NCI-H2081 (cell line): ENCODE results near the gene IQCF2.
"Not testable (repeated sequence)": the region's sequence is repeated elsewhere in the genome, so short reads cannot be mapped to it uniquely, and the experiment has no call there.

Experiments used
- DNase-seq, 2 experiments: peaks; one replicate each; lab custom pipeline; 2025; lab: John Stamatoyannopoulos, UW

The IQCF2 gene

DNA sequence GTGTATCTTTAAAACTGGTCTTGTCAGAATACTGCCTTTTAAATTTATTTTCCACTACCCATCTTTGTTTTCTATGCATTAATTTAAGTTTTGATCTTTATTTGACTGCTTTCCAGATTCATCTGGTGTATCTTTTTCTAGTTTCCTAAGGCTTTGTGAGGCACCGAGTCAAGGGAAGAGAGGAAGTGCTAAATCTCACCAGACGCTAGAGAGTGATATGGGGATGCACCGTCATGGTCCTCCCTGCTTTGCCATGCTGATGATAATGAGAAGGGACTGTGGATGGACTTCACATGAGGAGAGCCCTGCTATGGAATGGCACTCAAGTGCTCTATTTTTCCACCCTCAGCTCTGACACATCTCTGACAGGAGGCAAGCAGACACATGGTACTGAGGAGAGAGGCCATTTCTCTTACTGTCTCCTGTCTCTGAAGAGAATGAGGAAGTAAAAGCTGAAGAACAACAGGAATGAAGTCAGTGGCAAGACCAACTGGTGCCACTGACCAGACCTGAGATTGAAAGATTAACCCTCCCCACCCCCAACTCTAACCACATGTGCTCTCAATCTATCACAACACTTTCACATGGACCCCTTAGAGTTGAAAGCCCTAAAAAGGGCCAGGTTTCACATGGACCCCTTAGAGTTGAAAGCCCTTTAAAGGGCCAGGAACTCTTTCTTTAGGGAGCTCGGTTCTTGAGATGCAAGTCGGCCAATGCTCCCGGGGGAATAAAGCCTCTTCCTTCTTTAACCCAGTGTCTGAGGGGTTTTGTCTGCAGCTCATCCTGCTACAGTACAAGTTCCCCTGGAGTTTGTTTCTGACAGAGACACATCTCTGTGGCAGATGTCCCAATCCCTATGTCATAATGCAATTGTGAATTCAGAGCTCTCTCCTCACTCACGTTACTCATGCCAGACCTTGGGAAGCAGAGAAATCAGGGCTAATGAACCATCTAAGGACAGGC is at the start of gene IQCF2:
Gene IQCF2 (plus strand): TSS at position 913 of the 963 bp plus-strand sequence. CDS start 52 bp downstream, outside the sequence.
- DNase-seq = no peak

DNA sequence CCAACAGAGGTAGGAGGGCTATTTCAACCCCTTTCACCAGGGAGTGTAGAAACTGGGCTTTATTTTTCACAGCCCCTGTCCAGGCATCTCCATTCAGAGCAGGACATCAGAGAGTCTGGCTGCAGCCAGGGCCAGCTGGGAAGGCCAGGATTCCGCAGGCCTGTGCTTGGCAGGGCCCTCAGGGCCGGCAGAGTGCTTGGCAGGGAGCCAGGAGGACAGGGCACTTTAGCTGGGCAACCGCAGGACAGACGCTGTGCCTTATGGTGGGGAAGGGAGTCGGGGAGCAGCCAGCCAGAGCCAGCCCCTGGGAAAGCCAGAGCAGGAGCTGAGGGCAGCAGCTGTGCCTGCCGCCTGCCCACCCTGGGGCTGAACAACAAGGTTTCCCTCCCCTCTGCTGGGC is 47.9 kb upstream of the IQCF2 start:
- no peak for DNase-seq

DNA sequence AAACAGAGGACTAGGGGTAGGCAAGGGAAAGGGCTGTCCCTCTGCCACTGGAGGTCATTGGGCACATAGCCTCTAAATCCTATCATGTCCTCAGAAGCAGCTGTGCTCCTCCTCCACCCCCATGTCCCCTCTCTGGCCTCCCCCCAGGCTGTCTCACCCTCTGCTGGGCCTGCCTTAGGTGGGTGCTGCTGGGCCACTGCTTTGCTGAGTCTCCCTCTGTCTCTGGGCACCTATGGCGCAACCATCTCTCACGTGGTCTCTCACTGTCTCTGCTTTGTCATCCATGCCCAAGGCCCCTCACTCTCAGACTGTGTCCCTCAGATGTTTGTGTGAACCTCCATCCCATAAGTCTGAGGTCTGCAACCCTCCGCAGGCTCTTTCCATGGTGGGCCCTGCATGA is 47.4 kb upstream of the IQCF2 start:
- DNase-seq = no peak

DNA sequence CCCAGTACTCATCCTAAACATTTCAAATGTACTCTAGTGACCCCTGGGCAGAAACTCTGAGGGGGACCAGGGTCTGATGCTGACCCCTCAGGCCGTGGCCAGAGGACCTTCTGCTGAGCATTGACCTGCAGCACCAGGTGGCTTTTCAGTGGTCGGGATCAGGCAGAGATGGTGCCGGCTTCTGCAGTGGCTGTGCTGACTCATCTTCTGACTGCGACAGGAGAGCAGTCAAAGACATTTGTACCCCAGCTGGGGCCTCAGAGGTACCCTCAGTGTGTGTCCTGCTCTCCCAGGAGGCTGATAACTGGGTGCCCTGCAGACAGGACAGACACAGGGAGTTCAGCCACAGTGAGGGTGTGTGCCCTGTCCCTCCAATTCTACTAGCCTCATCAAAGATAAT is 45.8 kb upstream of the IQCF2 start:
- no peak for DNase-seq

DNA sequence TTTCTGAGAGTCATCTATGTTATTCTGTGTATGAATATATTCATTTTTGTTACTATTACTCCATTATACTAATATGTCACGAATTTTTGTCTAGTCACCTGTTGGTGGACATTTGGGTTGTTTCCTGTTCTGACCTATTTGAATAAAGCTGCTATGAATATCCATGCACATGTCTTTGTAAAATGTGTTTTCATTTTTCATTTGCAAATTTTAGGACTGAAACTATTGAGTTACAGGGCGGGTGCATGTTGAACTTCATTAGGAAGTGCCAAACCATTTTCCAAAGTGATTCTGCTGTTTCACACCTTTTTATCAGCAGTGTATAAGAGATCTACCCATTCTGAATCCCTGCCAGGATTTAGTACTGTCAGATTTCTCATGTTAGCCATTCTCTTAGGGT is 44.7 kb upstream of the IQCF2 start:
- no peak for DNase-seq

DNA sequence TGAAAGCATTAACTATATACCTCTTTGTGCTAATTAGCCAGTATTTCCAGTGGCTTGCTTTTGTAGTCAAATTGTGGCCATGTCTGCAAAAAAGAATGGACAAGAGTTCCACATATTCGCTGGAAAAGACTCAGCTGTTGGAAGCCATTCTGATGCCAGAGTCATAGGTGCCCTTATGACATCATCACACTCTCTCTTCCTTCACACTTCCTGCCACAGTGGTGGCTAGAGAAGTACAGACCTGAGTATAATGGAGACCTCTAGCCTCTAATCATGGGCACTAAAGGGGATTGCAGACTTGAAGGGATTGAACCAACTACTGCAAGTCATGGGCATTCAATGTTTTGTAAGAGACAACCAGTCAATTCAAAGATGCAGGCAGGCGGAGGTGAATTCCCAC is 44.0 kb upstream of the IQCF2 start:
- DNase-seq = no peak

DNA sequence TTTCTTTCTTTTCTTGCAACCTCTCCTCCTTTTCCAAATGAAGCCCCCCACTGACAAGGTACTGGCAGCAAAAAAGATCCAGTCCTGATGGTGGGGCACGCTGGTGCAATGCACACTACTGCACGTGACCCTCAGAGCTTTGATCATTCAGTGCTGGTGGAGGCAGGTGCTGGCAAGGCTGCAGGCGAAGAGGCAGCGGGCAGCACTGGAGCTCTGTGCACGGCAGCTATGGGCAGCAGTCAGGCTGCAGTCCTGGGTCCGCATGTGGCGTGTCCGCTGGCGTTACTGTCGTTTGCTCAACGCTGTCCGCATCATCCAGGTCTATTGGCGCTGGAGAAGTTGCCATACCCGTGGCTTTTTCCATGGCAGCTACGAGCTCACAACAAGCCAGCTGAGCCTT is 42.3 kb upstream of the IQCF2 start:
- DNase-seq = no peak

DNA sequence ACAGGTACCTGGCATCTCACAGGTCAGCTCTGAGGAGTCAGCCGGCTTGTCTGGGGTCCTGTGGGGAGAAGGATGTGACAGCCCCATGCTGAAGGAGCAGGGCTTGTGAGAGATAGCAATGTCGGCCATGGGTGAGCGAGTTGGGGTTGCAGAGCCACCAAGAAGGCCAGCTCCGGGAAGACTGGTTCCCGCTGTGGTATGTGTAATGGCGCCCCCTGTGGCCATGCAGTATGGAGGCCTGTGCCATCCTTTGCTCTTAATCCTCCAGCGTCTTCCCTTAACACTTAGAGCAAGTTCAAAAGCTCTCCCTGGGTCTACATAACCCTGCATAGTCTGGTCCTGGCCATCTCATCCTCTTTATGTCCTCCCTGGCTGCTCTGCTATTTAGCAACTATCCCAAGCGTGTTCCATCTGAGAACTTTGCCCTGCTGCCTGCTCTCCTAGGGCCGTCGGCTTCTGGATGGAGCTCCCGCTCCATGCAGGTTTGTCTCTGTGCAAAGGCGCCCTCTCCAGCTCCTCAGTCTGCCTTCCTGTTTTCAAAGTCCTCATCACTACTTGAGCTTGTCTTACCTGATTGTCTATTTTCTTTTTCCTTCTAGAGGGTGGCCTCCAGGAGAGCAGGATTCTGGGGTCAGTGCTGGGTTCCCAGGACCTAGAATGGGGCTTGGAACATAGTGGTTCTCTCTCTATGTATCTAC is 41.6 kb upstream of the IQCF2 start:
- no peak for DNase-seq

DNA sequence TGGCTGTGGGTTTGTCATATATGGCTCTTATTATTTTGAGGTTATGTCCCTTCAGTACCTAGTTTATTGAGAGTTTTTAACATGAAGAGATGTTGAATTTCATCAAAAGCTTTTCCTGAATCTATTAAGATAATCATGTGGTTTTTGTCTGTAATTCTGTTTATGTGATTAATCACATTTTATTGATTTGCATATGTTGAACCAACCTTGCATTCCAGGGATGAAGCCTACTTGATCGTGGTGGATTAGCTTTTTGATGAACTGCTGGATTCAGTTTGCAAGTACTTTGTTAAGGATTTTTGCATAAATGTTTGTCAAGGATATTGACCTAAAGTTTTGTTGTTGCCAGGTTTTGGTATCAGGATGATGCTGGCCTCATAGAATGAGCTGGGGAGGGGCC is 33.1 kb upstream of the IQCF2 start:
- DNase-seq = no peak

DNA sequence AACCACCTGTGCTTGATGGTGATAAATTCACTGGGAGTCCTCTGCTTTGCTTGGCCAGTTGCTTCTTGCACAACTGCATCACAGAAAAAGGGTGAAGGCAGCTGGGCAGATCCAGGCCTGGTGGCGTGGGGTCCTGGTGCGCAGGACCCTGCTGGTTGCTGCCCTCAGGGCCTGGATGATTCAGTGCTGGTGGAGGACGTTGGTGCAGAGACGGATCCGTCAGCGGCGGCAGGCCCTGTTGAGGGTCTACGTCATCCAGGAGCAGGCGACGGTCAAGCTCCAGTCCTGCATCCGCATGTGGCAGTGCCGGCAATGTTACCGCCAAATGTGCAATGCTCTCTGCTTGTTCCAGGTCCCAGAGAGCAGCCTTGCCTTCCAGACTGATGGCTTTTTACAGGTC is 31.1 kb upstream of the IQCF2 start:
- no peak for DNase-seq

DNA sequence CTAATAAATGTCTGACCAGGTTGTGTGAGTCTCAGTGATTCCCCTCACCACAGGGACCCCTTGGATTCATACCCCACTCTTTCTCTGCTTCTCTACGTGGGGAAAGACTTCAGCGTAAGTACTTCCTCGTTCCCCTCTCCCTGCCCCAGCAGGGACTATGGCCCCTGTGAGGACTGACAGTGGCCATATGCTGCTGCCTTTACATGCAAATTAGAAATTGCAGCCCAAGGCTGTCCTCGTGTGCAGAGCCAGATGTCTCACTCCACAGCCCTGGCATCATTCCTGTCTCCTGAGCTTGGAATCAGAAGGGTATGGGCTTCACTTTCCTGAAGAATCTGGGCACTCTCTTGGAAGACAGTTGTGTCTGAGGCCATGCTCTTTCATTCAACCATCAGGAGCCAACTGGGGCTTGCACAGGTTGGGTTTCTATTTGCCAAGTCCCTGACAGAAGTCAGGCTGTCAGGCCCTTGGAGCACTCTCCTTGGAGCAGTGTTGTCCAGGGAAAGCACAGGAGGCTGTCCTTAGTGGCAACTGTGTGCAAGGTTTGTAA is 30.5 kb upstream of the IQCF2 start:
- no peak for DNase-seq

DNA sequence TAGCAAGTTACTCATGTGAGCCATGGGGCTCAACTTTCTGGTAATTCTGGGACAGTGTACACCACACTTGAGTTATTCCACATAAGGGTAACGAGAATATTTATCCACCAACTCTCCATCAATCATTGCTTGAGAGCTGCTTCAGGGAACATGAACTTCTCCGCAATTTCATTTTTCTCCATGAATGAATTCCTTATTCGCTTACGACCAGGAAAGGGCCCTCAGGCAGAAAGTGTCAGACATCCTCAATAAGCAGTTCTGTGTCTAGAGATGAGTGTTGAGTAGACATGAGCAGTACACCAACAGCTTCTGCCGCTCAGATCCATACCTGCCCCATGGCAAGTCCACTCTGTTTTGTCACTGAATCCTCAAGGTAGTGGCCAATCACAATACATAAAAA is 24.8 kb upstream of the IQCF2 start:
- DNase-seq = no peak

DNA sequence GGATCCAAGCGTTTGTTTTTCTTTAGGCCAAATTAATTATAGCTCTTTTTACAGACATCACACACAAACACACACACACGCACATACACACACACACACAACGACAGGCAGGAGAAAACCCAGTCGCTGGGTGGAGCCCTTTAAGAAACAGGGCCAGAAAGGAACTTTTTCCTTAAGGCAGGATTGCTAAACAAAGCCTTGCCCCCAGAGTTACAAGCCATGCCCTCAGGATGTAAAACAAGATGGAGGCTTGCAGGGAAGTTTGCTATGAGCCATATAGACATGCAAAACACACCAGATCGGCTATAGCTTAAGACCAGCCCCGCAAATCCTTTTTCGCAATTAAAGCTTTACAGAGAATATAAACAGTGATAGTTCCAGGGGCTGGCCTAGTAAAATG is 16.3 kb upstream of the IQCF2 start:
- no peak for DNase-seq

DNA sequence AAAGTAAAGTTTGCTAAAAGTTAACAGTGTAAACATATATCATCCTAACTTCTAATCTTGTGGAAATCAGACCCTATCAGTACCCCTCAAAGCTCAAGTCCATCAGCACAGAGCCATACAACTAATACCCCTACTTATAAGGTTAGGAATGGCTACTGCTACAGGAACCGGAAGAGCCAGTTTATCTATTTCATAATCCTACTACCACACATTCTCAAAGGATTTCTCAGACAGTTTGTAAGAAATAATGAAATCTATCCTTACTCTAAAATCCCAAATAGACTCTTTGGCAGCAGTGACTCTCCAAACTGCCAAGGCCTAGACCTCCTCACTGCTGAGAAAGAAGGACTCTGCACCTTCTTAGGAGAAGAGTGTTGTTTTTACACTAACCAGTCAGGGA is 6.0 kb upstream of the IQCF2 start:
- DNase-seq = not testable (repeated sequence)

DNA sequence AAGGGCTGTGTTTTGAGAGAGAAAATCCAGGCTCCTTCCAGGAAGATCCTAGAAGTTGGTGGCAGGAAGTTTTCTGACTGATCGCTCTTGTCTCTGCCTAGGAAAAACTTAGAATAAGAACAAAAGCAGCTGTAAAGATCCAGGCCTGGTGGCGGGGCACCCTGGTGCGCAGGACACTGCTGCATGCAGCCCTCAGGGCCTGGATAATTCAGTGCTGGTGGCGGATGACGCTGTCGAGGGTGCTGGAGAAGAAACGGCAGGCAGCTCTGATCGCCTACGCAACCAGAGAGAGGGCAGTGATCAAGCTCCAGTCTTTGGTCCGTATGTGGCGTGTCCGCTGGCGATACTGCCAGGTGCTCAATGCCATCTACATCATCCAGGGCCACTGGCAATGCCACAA is 1.5 kb downstream of the IQCF2 start:
- DNase-seq = no peak

DNA sequence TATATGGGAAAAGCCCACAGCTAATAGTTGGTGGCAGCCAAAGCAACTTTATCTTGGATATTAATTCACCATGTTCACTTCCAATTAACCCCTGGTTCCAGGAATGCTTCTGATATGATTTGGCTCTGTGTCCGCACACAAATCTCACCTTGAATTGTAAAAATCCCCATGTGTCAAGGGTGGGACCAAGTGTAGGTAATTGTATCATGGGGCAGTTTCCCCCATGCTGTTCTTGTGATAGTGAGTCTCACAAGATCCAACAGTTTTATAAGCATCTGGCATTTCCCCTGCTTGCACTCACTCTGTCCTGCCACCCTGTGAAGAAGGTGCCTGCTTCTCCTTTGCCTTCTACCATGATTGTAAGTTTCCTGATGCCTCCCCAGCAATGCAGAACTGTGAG is 7.5 kb downstream of the IQCF2 start:
- DNase-seq = not testable (repeated sequence)

DNA sequence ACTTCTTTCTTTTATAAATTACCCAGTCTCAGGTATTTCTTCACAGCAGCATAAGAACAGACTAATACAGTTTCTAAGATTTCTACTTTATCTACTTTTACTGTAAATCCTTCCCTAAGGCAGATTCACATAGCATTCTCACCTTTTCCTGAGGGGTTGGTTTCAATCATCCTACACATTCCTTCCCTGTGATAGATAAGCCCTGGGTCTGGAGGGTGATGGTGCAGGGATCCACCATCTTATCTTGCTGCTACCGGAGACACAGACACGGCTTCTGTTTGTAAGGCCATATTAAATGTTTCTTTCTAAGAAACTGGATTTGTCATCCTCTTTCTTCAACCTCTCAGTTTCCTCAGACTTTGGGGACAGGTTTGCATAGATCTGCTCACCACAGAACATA is 7.9 kb downstream of the IQCF2 start:
- DNase-seq = no peak

DNA sequence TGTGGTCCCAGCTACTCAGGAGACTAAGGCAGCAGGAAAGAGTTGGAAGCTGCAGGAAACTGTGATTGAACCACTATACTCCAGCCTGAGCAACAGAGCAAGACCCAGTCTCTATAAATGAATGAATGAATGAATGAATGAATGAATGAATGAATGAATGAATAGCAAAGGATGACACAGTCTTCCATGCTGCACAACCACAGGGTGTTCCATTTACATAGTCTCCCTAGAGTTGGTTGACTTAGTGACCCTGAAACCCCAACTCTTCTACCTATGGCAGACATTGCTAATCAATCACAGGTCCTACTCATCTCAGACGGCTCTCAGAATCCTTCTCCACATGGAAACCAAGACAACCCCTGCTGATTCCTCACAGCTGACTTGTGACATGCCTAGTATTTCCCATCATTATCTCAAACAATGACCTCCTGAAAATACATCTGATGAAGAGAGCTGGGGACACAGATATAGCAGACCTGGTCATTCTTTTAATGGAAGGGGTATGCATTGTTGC is 11.9 kb downstream of the IQCF2 start:
- no peak for DNase-seq

DNA sequence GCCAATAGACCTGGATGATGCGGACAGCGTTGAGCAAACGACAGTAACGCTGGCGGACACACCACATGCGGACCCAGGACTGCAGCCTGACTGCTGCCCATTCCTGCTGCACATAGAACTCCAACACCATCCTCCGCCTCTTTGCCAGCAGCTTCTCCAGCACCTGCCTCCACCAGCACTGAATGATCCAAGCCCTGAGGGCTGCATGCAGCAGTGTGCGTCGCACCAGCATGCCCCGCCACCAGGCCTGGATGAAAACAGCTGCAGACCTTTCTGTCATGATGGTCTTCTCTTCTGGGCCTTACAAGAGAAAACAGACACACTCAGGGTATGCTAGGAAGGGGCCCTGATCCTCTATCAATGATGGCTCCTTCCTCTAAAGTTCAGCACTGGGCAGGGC is 12.5 kb downstream of the IQCF2 start:
- no peak for DNase-seq

DNA sequence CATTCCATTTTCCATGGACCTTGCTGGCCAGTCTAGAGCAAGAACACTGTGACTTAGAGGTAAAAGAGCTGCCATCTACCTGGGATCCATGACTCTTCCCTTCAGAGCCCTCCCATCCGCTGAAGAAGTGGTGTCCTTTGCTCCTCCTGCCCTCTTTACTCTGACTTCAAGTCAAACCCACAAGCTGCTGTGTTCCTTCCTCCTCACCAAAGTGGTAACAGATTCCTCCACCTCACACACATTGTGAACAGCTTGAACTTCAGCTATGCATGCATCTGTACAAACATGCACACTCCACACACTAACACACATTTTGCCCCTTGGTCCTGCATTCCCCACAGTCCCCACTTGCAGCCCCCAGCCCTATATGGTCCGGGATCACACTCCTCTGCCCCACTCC is 13.0 kb downstream of the IQCF2 start:
- no peak for DNase-seq

DNA sequence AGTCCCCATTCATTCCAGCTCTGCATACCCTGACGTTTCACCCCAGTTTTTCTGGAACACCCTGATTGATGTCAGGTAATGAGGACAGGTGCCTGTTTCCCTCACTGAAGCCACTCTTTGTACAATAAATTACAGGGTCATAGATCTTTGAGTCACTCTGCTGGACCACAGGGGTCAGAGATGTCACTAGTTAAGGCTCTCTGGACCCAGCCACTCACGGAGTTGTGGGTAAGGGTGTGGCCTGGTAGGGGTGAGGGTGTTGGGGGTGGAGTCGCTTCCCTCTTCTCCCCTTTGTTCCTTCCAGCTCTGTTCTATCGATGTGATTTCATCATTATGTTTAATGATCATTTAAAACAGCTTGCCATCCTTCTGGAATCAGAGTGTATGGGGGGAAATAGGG is 13.5 kb downstream of the IQCF2 start:
- no peak for DNase-seq

DNA sequence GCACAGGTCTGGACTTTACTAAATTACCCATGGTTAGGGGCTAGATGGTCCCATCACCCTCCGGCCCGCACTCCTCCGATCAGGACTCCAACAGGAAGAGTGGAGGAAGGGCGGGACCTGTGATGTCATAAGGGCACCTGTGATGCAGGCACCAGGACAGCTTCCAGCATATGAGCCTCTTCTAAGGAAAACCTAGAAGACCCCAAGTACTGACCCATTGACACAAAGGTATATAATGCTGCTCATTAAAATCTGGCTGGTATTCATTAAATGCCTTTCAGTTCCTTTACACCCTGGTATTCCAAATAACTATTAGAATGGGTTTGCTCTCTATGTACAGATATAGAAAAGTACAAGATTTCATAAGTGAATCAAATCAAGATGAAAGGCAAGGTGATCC is 14.1 kb downstream of the IQCF2 start, which contains the start of gene IQCF5:
Gene IQCF5 (minus strand): TSS at position 101 of the 400 bp plus-strand sequence. CDS start 70 bp downstream, at position 31.
- no peak for DNase-seq

DNA sequence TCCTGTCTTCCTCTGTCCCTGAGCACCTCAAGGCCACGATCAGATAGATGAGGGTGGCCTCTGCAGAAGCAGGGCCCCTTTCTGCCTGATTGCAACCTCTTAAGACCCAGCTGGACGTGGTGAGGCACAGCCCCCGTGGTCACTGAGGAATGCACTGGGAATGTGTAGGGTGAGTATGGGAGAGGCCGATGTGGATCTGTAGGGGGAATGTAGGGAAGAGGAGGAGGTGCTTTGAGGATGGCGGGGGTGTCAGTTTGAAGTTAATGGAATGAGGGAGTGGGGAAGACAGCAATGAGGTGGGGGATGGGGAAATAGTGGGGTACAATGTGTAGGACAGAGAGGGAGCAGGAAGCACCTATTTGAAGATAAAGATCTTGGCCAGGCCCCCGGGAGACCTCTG is 14.8 kb downstream of the IQCF2 start:
- DNase-seq = no peak
